Measurements from ENCODE around the gene ZNF648. TPM values are rescaled to one million over a fixed set of nuclear protein-coding genes. Genes with fewer than 3 reads are reported as not detected.
A peak's percentile ranks its signal among the peaks of the same experiment; 100 is the strongest.

Gene ZNF648
- polyA plus RNA-seq, 2 of the 4 experiments (the other 2 are of a cell fraction), result not detected

GRCh38 chr1:182038220-182038619 lies 23.3 kb downstream of the ZNF648 start:
- no peak overlapping the region for H3K4me3 ChIP-seq
- WGBS (ENCODE audit: missing lambda C conversion rate), result 0% methylated on average over 2 of the region's 2 CpGs
- no peak for DNase-seq (ENCODE audit: low read depth in 1 of 2, low spot score in 1 of 2)
- H3K4me1 ChIP-seq, result no peaks in the 10 kb centered on the region
- no peak for ATAC-seq
- POLR2A ChIA-PET, result no interaction called here
- no peak overlapping the region for H3K4me2 ChIP-seq
- TF ChIP-seq BHLHE40 (IDR thresholded peaks at IDR 0.05; ENCODE audit: low read depth, low read length) (no peak), SREBF2 (IDR thresholded peaks at IDR 0.05) (no peak), HOXB5 (CRISPR knock-in tag; IDR thresholded peaks at IDR 0.05) (no peak), CBX2 (IDR thresholded peaks at IDR 0.05; ENCODE audit: borderline replicate concordance, low read depth) (no peak), MAZ (IDR thresholded peaks at IDR 0.05; ENCODE audit: borderline replicate concordance, low read depth, low read length) (no peak)
- CTCF ChIA-PET, result no interaction called here
- no peak for FAIRE-seq
- no peak overlapping the region for H3K27ac ChIP-seq
- no peaks in the 10 kb centered on the region; the same call in 2 of the 3 replicates for H3K9me3 ChIP-seq

GRCh38 chr1:182035097-182035770 lies 26.3 kb downstream of the ZNF648 start:
- 0 out of 3 replicates have a peak, but pooled peaks have one; percentile 11 for TF ChIP-seq CTCF (IDR thresholded peaks at IDR 0.05)
- TF ChIP-seq, protein P1, sequence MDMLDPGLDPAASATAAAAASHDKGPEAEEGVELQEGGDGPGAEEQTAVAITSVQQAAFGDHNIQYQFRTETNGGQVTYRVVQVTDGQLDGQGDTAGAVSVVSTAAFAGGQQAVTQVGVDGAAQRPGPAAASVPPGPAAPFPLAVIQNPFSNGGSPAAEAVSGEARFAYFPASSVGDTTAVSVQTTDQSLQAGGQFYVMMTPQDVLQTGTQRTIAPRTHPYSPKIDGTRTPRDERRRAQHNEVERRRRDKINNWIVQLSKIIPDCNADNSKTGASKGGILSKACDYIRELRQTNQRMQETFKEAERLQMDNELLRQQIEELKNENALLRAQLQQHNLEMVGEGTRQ (IDR thresholded peaks at IDR 0.05), result no peak
- no peak for TF ChIP-seq ESRRA (IDR thresholded peaks at IDR 0.05; ENCODE audit: borderline replicate concordance, low read length)
- Histone ChIP-seq H3K27ac (no peak overlapping the region), H3K4me2 (no peak overlapping the region), H3K9me3 (no peaks in the 10 kb centered on the region; the same call in 2 of the 3 replicates), H3K4me3 (no peak overlapping the region), H3K4me1 (no peaks in the 10 kb centered on the region)
- peak in 1 of 2 experiments; percentile 52; a peak in 2 of 6 replicates for ATAC-seq
- 24% methylated on average over 7 of the region's 7 CpGs for WGBS (ENCODE audit: missing lambda C conversion rate)
- ChIA-PET POLR2A (no interaction called here), CTCF (interaction anchor here (1.2 to 1.6 kb wide), 2 partner anchors 8 to 12 kb away, joined by 3 to 4 read pairs; no protein-coding TSS in a partner anchor)
- peak in 1 of 2 experiments; percentile 39 for DNase-seq (ENCODE audit: low read depth in 1 of 2, low spot score in 1 of 2)
- no peak for FAIRE-seq

DNA sequence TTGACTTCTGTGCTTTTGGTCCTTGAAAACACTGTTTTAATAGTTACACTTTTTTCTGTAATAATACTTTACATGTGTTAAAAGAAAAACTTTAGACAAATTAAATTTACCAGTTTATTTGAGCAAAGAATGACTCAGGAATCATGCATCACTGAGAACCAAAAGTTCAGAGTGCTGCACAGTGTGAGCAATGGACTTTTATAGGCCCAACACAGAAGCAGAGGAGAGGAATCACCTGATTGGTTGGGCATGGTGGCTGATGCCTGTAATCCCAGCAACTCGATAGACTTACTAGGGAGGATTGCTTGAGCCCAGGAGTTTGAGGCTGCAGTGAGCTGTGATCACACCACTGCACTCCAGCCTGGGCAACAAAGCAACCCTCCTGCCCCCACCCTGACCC lies 29.3 kb downstream of the ZNF648 start:
- FAIRE-seq (no peak), ATAC-seq (no peak), DNase-seq (ENCODE audit: low read depth in 1 of 2, low spot score in 1 of 2) (peak in 1 of 2 experiments; percentile 10)
- ChIA-PET CTCF (interaction anchor here (1.3 kb wide), 1 partner anchor 22 kb away, joined by 3 read pairs; no protein-coding TSS in a partner anchor), POLR2A (no interaction called here)
- Histone ChIP-seq H3K27ac (no peak overlapping the region), H3K9me3 (no peaks in the 10 kb centered on the region; the same call in 2 of the 3 replicates), H3K4me2 (no peak overlapping the region), H3K4me1 (0 out of 3 replicates have a peak, but pooled peaks cover 6% of the 10 kb centered on the region), H3K4me3 (no peak overlapping the region)
- TF ChIP-seq MAFK (IDR thresholded peaks at IDR 0.05; ENCODE audit: partially characterized antibody) (no peak), CHD2 (IDR thresholded peaks at IDR 0.05; ENCODE audit: low read length, partially characterized antibody) (no peak), EP300 (IDR thresholded peaks at IDR 0.05) (no peak), CBX2 (IDR thresholded peaks at IDR 0.05; ENCODE audit: borderline replicate concordance, low read depth) (no peak), ZNF302 (CRISPR knock-in tag; IDR thresholded peaks at IDR 0.05) (no peak), RARB (CRISPR knock-in tag; IDR thresholded peaks at IDR 0.05) (no peak), HMGXB4 (CRISPR knock-in tag; IDR thresholded peaks at IDR 0.05; ENCODE audit: borderline replicate concordance) (no peak), CTCF (IDR thresholded peaks at IDR 0.05) (no peak), GATA3 (IDR thresholded peaks at IDR 0.05; ENCODE audit: borderline replicate concordance) (no peak), MYC (IDR thresholded peaks at IDR 0.05; ENCODE audit: borderline replicate concordance, low read length) (no peak), SMC3 (IDR thresholded peaks at IDR 0.05) (no peak), BHLHE40 (IDR thresholded peaks at IDR 0.05; ENCODE audit: low read depth, low read length) (no peak), RCOR1 (IDR thresholded peaks at IDR 0.05; ENCODE audit: low read depth, low read length) (no peak), HEYL (CRISPR knock-in tag; IDR thresholded peaks at IDR 0.05) (no peak)
- WGBS (ENCODE audit: missing lambda C conversion rate), result 9% methylated on average over 1 of the region's 1 CpG
